ENCODE results near the gene CDC27. TPM values are rescaled to one million over a fixed set of nuclear protein-coding genes. Genes with fewer than 3 reads are reported as not detected.

The CDC27 gene
- polyA plus RNA-seq, 1 donor from 2014 or later: 50.1 TPM

GRCh38 chr17:47179141-47179540 lies 10.0 kb downstream of the CDC27 start:
- Histone ChIP-seq H3K9me2 (ENCODE audit: insufficient read depth, low read length) (no peaks in the 10 kb centered on the region), H3F3A (ENCODE audit: insufficient read depth, low read length, poor library complexity, severe bottlenecking) (no peaks in the 10 kb centered on the region), H3K79me2 (replicated peaks; ENCODE audit: insufficient read depth, low read length) (peaks cover 46% of the 10 kb centered on the region), H3K4me2 (ENCODE audit: low read length) (no peak overlapping the region), H3K27ac (ENCODE audit: low read length) (no peak overlapping the region), H2AFZ (ENCODE audit: low read depth, low read length) (no peak overlapping the region), H3K36me3 (ENCODE audit: insufficient read depth, low read length) (peaks cover 6% of the 10 kb centered on the region), H3K9ac (ENCODE audit: low read length) (no peak overlapping the region), H3K9me3 (ENCODE audit: low read length) (no peaks in the 10 kb centered on the region), H3K27me3 (ENCODE audit: insufficient read depth, low read depth, low read length) (no peaks in the 10 kb centered on the region), H3K4me3 (ENCODE audit: low read length) (no peak overlapping the region), H4K20me1 (ENCODE audit: insufficient read depth) (no peaks in the 10 kb centered on the region)
- TF ChIP-seq EP300 (conservative IDR thresholded peaks at IDR 0.05; ENCODE audit: poor library complexity, severe bottlenecking): no peak
- no peak for TF ChIP-seq REST (IDR thresholded peaks at IDR 0.05; ENCODE audit: borderline replicate concordance)
- TF ChIP-seq TAF1 (IDR thresholded peaks at IDR 0.05; ENCODE audit: low read depth): no peak
- TF ChIP-seq MXI1 (conservative IDR thresholded peaks at IDR 0.05; ENCODE audit: poor library complexity, severe bottlenecking): no peak
- no peak for TF ChIP-seq CTCF (IDR thresholded peaks at IDR 0.05; ENCODE audit: poor library complexity, severe bottlenecking)
- TF ChIP-seq POLR2AphosphoS5 (IDR thresholded peaks at IDR 0.05): no peak
- no peak for TF ChIP-seq RAD21 (conservative IDR thresholded peaks at IDR 0.05)
- no peak for TF ChIP-seq SMC3 (conservative IDR thresholded peaks at IDR 0.05; ENCODE audit: poor library complexity)
- TF ChIP-seq EZH2 (IDR thresholded peaks at IDR 0.05; ENCODE audit: borderline replicate concordance, insufficient read depth, low read length, poor library complexity, severe bottlenecking): no peak

- H4K20me1 ChIP-seq (ENCODE audit: insufficient read depth): no peaks in the 10 kb centered on the region
- H2AFZ ChIP-seq (ENCODE audit: low read depth, low read length): no peak overlapping the region
These were observed 11.8 kb downstream of the CDC27 start for GRCh38 chr17:47177261-47177660.

More at GRCh38 chr17:47177261-47177660, 11.8 kb downstream of the CDC27 start:
- peaks cover 33% of the 10 kb centered on the region for H3K79me2 ChIP-seq (replicated peaks; ENCODE audit: insufficient read depth, low read length)
- H3K27me3 ChIP-seq (ENCODE audit: insufficient read depth, low read depth, low read length): no peaks in the 10 kb centered on the region
- peaks cover 6% of the 10 kb centered on the region for H3K36me3 ChIP-seq (ENCODE audit: insufficient read depth, low read length)
- no peaks in the 10 kb centered on the region for H3F3A ChIP-seq (ENCODE audit: insufficient read depth, low read length, poor library complexity, severe bottlenecking)
- H3K4me3 ChIP-seq (ENCODE audit: low read length): no peak overlapping the region
- no peak overlapping the region for H3K4me2 ChIP-seq (ENCODE audit: low read length)
- H3K27ac ChIP-seq (ENCODE audit: low read length): no peak overlapping the region
- H3K9me3 ChIP-seq (ENCODE audit: low read length): no peaks in the 10 kb centered on the region
- no peak overlapping the region for H3K9ac ChIP-seq (ENCODE audit: low read length)
- no peaks in the 10 kb centered on the region for H3K9me2 ChIP-seq (ENCODE audit: insufficient read depth, low read length)
- TF ChIP-seq POLR2AphosphoS5 (IDR thresholded peaks at IDR 0.05): no peak
- no peak for TF ChIP-seq RAD21 (conservative IDR thresholded peaks at IDR 0.05)
- TF ChIP-seq EP300 (conservative IDR thresholded peaks at IDR 0.05; ENCODE audit: poor library complexity, severe bottlenecking): no peak
- no peak for TF ChIP-seq REST (IDR thresholded peaks at IDR 0.05; ENCODE audit: borderline replicate concordance)
- no peak for TF ChIP-seq SMC3 (conservative IDR thresholded peaks at IDR 0.05; ENCODE audit: poor library complexity)
- TF ChIP-seq MXI1 (conservative IDR thresholded peaks at IDR 0.05; ENCODE audit: poor library complexity, severe bottlenecking): no peak
- TF ChIP-seq CTCF (IDR thresholded peaks at IDR 0.05; ENCODE audit: poor library complexity, severe bottlenecking): no peak
- no peak for TF ChIP-seq TAF1 (IDR thresholded peaks at IDR 0.05; ENCODE audit: low read depth)
- TF ChIP-seq EZH2 (IDR thresholded peaks at IDR 0.05; ENCODE audit: borderline replicate concordance, insufficient read depth, low read length, poor library complexity, severe bottlenecking): no peak

Measured in neural cell (in vitro differentiated cells).